Measurements from ENCODE around the gene R3HDM4. TPM values are rescaled to one million over a fixed set of nuclear protein-coding genes. Genes with fewer than 3 reads are reported as not detected.

R3HDM4 gene
- polyA plus RNA-seq, 4 donors = 29.5 to 52.7 (median 42.3) TPM

Other genes starting within 250 kb of the R3HDM4 start
- gene FSTL3, start 236.8 kb downstream of the R3HDM4 start, polyA plus RNA-seq = 10 to 100 TPM in 2 of 4 donors, 1 to 10 TPM in 2; 4.0 to 31.9 (median 17.7) TPM
- under 1 TPM in 1 of 4 donors, not detected in 3; 0.95 TPM for gene PRSS57, start 217.8 kb downstream of the R3HDM4 start, polyA plus RNA-seq
- 10 to 100 TPM; 12.4 to 37.6 (median 25.3) TPM for gene PALM, start 204.3 kb downstream of the R3HDM4 start, polyA plus RNA-seq
- gene MISP, start 162.1 kb downstream of the R3HDM4 start, polyA plus RNA-seq = 100 to 1,000 TPM; 189 to 644 (median 383) TPM
- 100 to 1,000 TPM; 109 to 257 (median 140) TPM for gene PTBP1, start 115.8 kb downstream of the R3HDM4 start, polyA plus RNA-seq
- under 1 TPM in 2 of 4 donors, not detected in 2; 0.49 to 0.57 TPM for gene PLPPR3, start 91.3 kb downstream of the R3HDM4 start, polyA plus RNA-seq
- gene AZU1, start 85.4 kb downstream of the R3HDM4 start, polyA plus RNA-seq = under 1 TPM in 1 of 4 donors, not detected in 3; 0.22 TPM
- gene PRTN3, start 72.2 kb downstream of the R3HDM4 start, polyA plus RNA-seq = under 1 TPM in 1 of 4 donors, not detected in 3; 0.41 TPM
- gene ELANE, start 60.9 kb downstream of the R3HDM4 start, polyA plus RNA-seq = 1 to 10 TPM in 1 of 4 donors, under 1 TPM in 1, not detected in 2; 0.09 to 1.8 TPM
- 100 to 1,000 TPM in 1 of 4 donors, 10 to 100 TPM in 1, 1 to 10 TPM in 2; 3.8 to 601 (median 20.8) TPM for gene CFD, start 53.6 kb downstream of the R3HDM4 start, polyA plus RNA-seq
- 100 to 1,000 TPM in 1 of 4 donors, 10 to 100 TPM in 3; 39.0 to 107 (median 70.3) TPM for gene MED16, start 20.0 kb downstream of the R3HDM4 start, polyA plus RNA-seq
- gene RNU6-9, start 19.7 kb downstream of the R3HDM4 start, polyA plus RNA-seq = not detected
- gene KISS1R, start 4.1 kb upstream of the R3HDM4 start, polyA plus RNA-seq = under 1 TPM in 2 of 4 donors, not detected in 2; 0.25 to 0.55 TPM
- gene ARID3A, start 12.8 kb upstream of the R3HDM4 start, polyA plus RNA-seq = 100 to 1,000 TPM in 1 of 4 donors, 1 to 10 TPM in 3; 1.3 to 242 (median 4.8) TPM
- 10 to 100 TPM; 33.4 to 70.8 (median 57.5) TPM for gene WDR18, start 71.1 kb upstream of the R3HDM4 start, polyA plus RNA-seq
- under 1 TPM in 2 of 4 donors, not detected in 2; 0.10 to 0.16 TPM for gene GRIN3B, start 87.2 kb upstream of the R3HDM4 start, polyA plus RNA-seq
- gene TMEM259, start 107.9 kb upstream of the R3HDM4 start, polyA plus RNA-seq = 100 to 1,000 TPM; 123 to 313 (median 186) TPM
- not detected for gene RNU6-2, start 108.3 kb upstream of the R3HDM4 start, polyA plus RNA-seq
- 10 to 100 TPM; 14.5 to 34.4 (median 22.6) TPM for gene CNN2, start 113.4 kb upstream of the R3HDM4 start, polyA plus RNA-seq
- gene ABCA7, start 126.9 kb upstream of the R3HDM4 start, polyA plus RNA-seq = 10 to 100 TPM in 2 of 4 donors, 1 to 10 TPM in 2; 3.1 to 60.3 (median 20.2) TPM
- 10 to 100 TPM; 15.9 to 81.1 (median 48.5) TPM for gene ARHGAP45, start 153.9 kb upstream of the R3HDM4 start, polyA plus RNA-seq
- gene POLR2E, start 182.2 kb upstream of the R3HDM4 start, polyA plus RNA-seq = 100 to 1,000 TPM; 122 to 189 (median 142) TPM
- gene GPX4, start 190.8 kb upstream of the R3HDM4 start, polyA plus RNA-seq = 1,000 to 10,000 TPM in 2 of 4 donors, 100 to 1,000 TPM in 2; 335 to 1,298 (median 781) TPM